Esophagus squamous epithelium (tissue), 4 donors: Measurements from ENCODE around the gene PARVA.

Source experiments
- POLR2A ChIP-seq, 4 donors: fragments of 450-650 bp; IDR thresholded peaks; one replicate each; pipeline ENCODE4 v1.6.1; 2017; ENCODE audit warnings: antibody characterized with exemption in 4 of 4, mild to moderate bottlenecking in 4 of 4, moderate library complexity in 3 of 4
- TF ChIP-seq, protein P1 (sequence below), 6 experiments: fragments of 450-650 bp in 4 of 6; fragments of 200-600 bp in 2 of 6; sonication (generic) in 2 of 6; IDR thresholded peaks; one replicate each; pipeline ENCODE4 v1.5.1; 2016 to 2019; ENCODE audit warnings: antibody characterized with exemption in 6 of 6, mild to moderate bottlenecking in 4 of 6, moderate library complexity in 4 of 6

- TF ChIP-seq, protein P1, sequence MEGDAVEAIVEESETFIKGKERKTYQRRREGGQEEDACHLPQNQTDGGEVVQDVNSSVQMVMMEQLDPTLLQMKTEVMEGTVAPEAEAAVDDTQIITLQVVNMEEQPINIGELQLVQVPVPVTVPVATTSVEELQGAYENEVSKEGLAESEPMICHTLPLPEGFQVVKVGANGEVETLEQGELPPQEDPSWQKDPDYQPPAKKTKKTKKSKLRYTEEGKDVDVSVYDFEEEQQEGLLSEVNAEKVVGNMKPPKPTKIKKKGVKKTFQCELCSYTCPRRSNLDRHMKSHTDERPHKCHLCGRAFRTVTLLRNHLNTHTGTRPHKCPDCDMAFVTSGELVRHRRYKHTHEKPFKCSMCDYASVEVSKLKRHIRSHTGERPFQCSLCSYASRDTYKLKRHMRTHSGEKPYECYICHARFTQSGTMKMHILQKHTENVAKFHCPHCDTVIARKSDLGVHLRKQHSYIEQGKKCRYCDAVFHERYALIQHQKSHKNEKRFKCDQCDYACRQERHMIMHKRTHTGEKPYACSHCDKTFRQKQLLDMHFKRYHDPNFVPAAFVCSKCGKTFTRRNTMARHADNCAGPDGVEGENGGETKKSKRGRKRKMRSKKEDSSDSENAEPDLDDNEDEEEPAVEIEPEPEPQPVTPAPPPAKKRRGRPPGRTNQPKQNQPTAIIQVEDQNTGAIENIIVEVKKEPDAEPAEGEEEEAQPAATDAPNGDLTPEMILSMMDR (IDR thresholded peaks at IDR 0.05), result no peak
- TF ChIP-seq POLR2A (IDR thresholded peaks at IDR 0.05), result no peak
Observed at GRCh38 chr11:12454782-12455181, 77.4 kb downstream of the PARVA start.
